Neural progenitor cell (in vitro differentiated cells): ENCODE measurements around the gene CIROP. TPM values are rescaled to one million over a fixed set of nuclear protein-coding genes. Genes with fewer than 3 reads are reported as not detected.

Experiments
- DNase-seq: peaks from one replicate; pipeline ENCODE4 v3.0.0-alpha.2; 2016; ENCODE audit warnings: low spot score
- H2AFZ ChIP-seq: fragments of 200-600 bp; sonication (generic); replicated peaks from 2 replicates; pipeline ENCODE4 v1.6.1; 2016; ENCODE audit warnings: antibody characterized with exemption
- H3F3A ChIP-seq: fragments of 200-600 bp; sonication (generic); 2 replicates; pipeline ENCODE4 v1.6.1; 2016; ENCODE audit warnings: antibody characterized with exemption, low read depth
- H3K27ac ChIP-seq: fragments of 200-600 bp; sonication (generic); 2 replicates; pipeline ENCODE4 v1.5.1; 2016; ENCODE audit warnings: mild to moderate bottlenecking
- H3K27me3 ChIP-seq: fragments of 200-600 bp; sonication (generic); 2 replicates; pipeline ENCODE4 v1.6.1; 2016; ENCODE audit warnings: mild to moderate bottlenecking, moderate library complexity
- H3K36me3 ChIP-seq: fragments of 200-600 bp; sonication (generic); 2 replicates; pipeline ENCODE4 v1.5.1; 2016
- H3K4me1 ChIP-seq: fragments of 200-600 bp; sonication (generic); 2 replicates; pipeline ENCODE4 v1.6.1; 2016; ENCODE audit warnings: mixed run types
- H3K4me2 ChIP-seq: fragments of 200-600 bp; sonication (generic); 2 replicates; pipeline ENCODE4 v1.6.1; 2016
- H3K4me3 ChIP-seq: fragments of 200-600 bp; sonication (generic); 2 replicates; pipeline ENCODE4 v1.5.1; 2016
- H3K79me2 ChIP-seq: fragments of 200-600 bp; sonication (generic); 2 replicates; pipeline ENCODE4 v1.6.1; 2016; ENCODE audit warnings: low read depth
- H3K9ac ChIP-seq: fragments of 200-600 bp; sonication (generic); 2 replicates; pipeline ENCODE4 v1.6.1; 2016
- H3K9me3 ChIP-seq: fragments of 200-600 bp; sonication (generic); 2 replicates; pipeline ENCODE4 v1.5.1; 2016; ENCODE audit warnings: low read depth
- H4K20me1 ChIP-seq: fragments of 200-600 bp; sonication (generic); 2 replicates; pipeline ENCODE4 v1.6.1; 2016; ENCODE audit warnings: low read depth
- H3K27ac Mint-ChIP-seq: 3 replicates; pipeline ENCODE4 v1.8.0; 2021; ENCODE audit warnings: mixed read lengths
- H3K27me3 Mint-ChIP-seq: 2 replicates; pipeline ENCODE4 v1.8.0; 2022; ENCODE audit warnings: low read depth, mild to moderate bottlenecking, inconsistent platforms, moderate library complexity, mixed read lengths; ENCODE audit not compliant: insufficient read depth
- H3K36me3 Mint-ChIP-seq: 3 replicates; pipeline ENCODE4 v1.8.0; 2021; ENCODE audit warnings: mixed read lengths
- H3K4me1 Mint-ChIP-seq: 3 replicates; pipeline ENCODE4 v1.8.0; 2021; ENCODE audit warnings: mixed read lengths
- H3K4me3 Mint-ChIP-seq: 3 replicates; pipeline ENCODE4 v1.8.0; 2021; ENCODE audit warnings: mild to moderate bottlenecking, moderate library complexity, mixed read lengths
- H3K9me3 Mint-ChIP-seq: 3 replicates; pipeline ENCODE4 v1.8.0; 2020; ENCODE audit warnings: mixed read lengths
- EZH2 ChIP-seq: fragments of 200-600 bp; sonication (generic); IDR thresholded peaks from 2 replicates; pipeline ENCODE4 v1.6.1; 2017; ENCODE audit warnings: antibody characterized with exemption, mild to moderate bottlenecking, moderate library complexity
- EZH2phosphoT487 ChIP-seq: fragments of 200-600 bp; sonication (generic); IDR thresholded peaks from 2 replicates; pipeline ENCODE4 v1.6.1; 2017; ENCODE audit warnings: antibody characterized with exemption
- total RNA-seq: library from RNA; depleted of rRNA; stranded (reverse); fragments of >200 nt; gene quantifications from 2 replicates; pipeline ENCODE4 v1.2.3, GENCODE V29; 2015; ENCODE audit warnings: low replicate concordance
- TF ChIP-seq, protein P1 (sequence below): fragments of 200-600 bp; sonication (generic); IDR thresholded peaks from 2 replicates; pipeline ENCODE4 v1.5.1; 2017; ENCODE audit warnings: antibody characterized with exemption, mild to moderate bottlenecking

Gene CIROP
- total RNA-seq, 1 donor from 2014 or later: 0.06 TPM

DNA sequence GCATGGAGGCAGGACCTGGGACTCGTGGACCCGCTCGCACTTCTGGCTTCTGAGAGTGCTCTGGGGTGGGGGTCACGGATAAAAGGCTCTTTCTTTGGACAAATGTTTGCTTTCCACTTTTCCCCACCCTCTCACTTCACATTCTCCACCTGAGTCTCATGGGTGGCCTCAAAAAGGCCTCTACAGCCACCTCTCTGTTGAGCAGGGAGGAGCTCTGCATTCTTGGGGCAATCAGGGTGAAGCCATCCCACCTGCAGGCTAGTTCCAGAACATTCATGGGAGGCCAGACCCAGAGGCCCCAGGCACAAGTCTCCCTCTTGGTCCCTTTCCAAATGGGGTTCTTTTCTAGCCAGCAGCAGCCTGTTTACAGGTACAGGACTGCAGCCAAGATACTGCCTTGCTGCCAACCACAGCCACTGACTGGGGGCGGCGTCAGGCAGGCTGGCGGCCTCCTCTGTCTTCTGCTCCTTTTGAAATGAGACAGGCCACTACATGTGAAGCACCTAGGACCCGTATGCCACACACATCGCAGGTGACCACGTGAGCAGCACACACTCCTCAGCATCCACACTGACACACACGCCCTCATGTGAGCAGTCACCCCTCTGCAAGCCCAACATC is 32.5 kb upstream of the CIROP start:
- Histone ChIP-seq H3K9ac (no peak overlapping the region), H3K4me2 (no peak overlapping the region), H3K27me3 (no peaks in the 10 kb centered on the region), H3K4me3 (no peak overlapping the region), H3K9me3 (no peaks in the 10 kb centered on the region), H2AFZ (no peak overlapping the region), H3K79me2 (no peaks in the 10 kb centered on the region), H3F3A (no peaks in the 10 kb centered on the region), H3K4me1 (no peaks in the 10 kb centered on the region), H4K20me1 (peaks cover 4% of the 10 kb centered on the region), H3K36me3 (no peaks in the 10 kb centered on the region), H3K27ac (no peak overlapping the region)
- TF ChIP-seq EZH2phosphoT487 (no peak), EZH2 (no peak)
- H3K27ac Mint-ChIP-seq: no peak overlapping the region
- H3K36me3 Mint-ChIP-seq: peaks cover 26% of the 10 kb centered on the region
- peaks cover 6% of the 10 kb centered on the region for H3K27me3 Mint-ChIP-seq
- H3K4me3 Mint-ChIP-seq: no peak overlapping the region
- no peak for DNase-seq
- H3K4me1 Mint-ChIP-seq: peaks cover 12% of the 10 kb centered on the region
- no peaks in the 10 kb centered on the region for H3K9me3 Mint-ChIP-seq

DNA sequence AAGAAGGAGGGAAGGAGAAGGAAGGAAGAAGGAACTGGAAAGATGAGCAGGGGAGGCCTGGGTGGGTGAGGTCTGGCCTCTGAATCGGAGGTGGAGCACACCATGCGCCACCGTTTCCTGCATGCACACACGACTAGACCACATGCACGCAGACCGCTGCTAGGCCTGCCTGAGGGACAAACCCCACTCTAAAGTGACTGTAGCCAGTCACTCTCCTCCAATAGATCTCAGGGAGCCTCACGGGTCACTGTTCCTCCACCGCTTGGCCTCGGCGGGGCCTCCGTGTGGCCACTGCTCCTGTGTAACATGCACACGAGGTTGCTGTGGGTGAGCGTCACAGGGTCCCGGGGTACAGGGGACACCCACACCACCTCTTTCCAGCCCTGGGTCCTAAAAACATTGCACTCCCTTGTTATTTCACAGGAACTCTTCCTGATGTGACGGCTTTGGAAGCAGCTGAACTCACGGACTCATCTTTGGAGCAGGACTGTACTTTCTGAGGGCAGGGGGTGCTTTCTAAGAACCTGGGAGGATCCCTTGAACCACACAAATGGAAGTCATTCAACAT is 31.9 kb upstream of the CIROP start:
- Histone ChIP-seq H3K27me3 (no peaks in the 10 kb centered on the region), H4K20me1 (peaks cover 4% of the 10 kb centered on the region), H3K79me2 (no peaks in the 10 kb centered on the region), H3K27ac (no peak overlapping the region), H3K9ac (no peak overlapping the region), H3K36me3 (no peaks in the 10 kb centered on the region), H3K4me1 (no peaks in the 10 kb centered on the region), H3K4me2 (no peak overlapping the region), H3F3A (no peaks in the 10 kb centered on the region), H2AFZ (no peak overlapping the region), H3K9me3 (no peaks in the 10 kb centered on the region), H3K4me3 (no peak overlapping the region)
- no peak for TF ChIP-seq EZH2phosphoT487
- TF ChIP-seq EZH2: no peak
- TF ChIP-seq, protein P1, sequence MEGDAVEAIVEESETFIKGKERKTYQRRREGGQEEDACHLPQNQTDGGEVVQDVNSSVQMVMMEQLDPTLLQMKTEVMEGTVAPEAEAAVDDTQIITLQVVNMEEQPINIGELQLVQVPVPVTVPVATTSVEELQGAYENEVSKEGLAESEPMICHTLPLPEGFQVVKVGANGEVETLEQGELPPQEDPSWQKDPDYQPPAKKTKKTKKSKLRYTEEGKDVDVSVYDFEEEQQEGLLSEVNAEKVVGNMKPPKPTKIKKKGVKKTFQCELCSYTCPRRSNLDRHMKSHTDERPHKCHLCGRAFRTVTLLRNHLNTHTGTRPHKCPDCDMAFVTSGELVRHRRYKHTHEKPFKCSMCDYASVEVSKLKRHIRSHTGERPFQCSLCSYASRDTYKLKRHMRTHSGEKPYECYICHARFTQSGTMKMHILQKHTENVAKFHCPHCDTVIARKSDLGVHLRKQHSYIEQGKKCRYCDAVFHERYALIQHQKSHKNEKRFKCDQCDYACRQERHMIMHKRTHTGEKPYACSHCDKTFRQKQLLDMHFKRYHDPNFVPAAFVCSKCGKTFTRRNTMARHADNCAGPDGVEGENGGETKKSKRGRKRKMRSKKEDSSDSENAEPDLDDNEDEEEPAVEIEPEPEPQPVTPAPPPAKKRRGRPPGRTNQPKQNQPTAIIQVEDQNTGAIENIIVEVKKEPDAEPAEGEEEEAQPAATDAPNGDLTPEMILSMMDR: no peak
- Mint-ChIP-seq H3K9me3 (no peaks in the 10 kb centered on the region), H3K27me3 (peaks cover 6% of the 10 kb centered on the region), H3K36me3 (peaks cover 26% of the 10 kb centered on the region), H3K4me1 (peaks cover 6% of the 10 kb centered on the region), H3K4me3 (no peak overlapping the region), H3K27ac (no peak overlapping the region)
- DNase-seq: no peak

DNA sequence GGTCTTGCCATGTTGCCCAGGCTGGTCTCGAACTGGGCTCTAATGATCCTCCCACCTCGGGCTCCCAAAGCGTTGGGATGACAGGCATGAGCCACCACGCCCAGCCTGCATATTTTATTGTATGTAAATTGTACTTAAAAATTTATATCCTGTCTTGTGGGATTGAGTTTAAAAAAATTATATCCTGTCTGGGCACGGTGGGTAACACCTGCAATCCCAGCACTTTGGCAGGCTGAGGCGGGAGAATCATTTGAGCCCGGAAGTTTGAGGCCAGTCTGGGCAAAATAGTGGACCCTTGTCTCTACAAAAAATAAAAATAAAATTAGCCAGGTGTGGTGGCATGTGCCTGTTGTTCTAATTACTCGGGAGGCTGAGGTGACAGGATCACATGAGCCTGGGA is 28.2 kb upstream of the CIROP start:
- H3K4me1 Mint-ChIP-seq: no peaks in the 10 kb centered on the region
- Histone ChIP-seq H3F3A (no peaks in the 10 kb centered on the region), H3K4me3 (no peak overlapping the region), H4K20me1 (no peaks in the 10 kb centered on the region), H3K27me3 (no peaks in the 10 kb centered on the region), H3K4me2 (no peak overlapping the region), H3K79me2 (no peaks in the 10 kb centered on the region), H3K36me3 (no peaks in the 10 kb centered on the region), H3K9ac (no peak overlapping the region), H3K9me3 (no peaks in the 10 kb centered on the region), H2AFZ (no peak overlapping the region), H3K4me1 (no peaks in the 10 kb centered on the region), H3K27ac (no peak overlapping the region)
- no peaks in the 10 kb centered on the region for H3K27me3 Mint-ChIP-seq
- DNase-seq: no peak
- H3K4me3 Mint-ChIP-seq: no peak overlapping the region
- no peaks in the 10 kb centered on the region for H3K9me3 Mint-ChIP-seq
- no peak for TF ChIP-seq EZH2
- TF ChIP-seq, protein P1: no peak
- no peak for TF ChIP-seq EZH2phosphoT487
- peaks cover 21% of the 10 kb centered on the region for H3K36me3 Mint-ChIP-seq
- no peak overlapping the region for H3K27ac Mint-ChIP-seq

DNA sequence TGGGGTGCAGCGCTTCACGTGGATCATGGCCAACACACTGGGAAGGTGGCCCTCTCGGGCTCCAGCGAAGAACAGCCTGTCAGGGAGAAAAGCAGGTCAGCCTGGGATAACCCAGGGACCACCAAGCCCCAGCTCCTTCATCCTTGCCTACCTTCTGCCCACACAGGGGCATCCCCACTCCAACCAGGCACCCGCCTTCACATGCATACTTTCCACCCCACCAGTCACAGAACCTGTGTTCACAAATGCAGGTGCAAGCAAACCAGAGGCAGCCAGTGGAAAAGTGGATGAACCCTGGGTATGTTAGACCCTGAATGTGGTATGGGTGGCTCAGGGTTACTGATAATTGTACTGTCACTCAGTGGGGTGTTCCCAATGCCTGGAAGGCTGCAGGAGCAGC is 26.7 kb upstream of the CIROP start:
- H3K9me3 Mint-ChIP-seq: no peaks in the 10 kb centered on the region
- Histone ChIP-seq H3K79me2 (no peaks in the 10 kb centered on the region), H3K9ac (no peak overlapping the region), H2AFZ (no peak overlapping the region), H4K20me1 (no peaks in the 10 kb centered on the region), H3K27ac (no peak overlapping the region), H3K4me1 (no peaks in the 10 kb centered on the region), H3K4me3 (no peak overlapping the region), H3F3A (no peaks in the 10 kb centered on the region), H3K36me3 (no peaks in the 10 kb centered on the region), H3K4me2 (no peak overlapping the region), H3K9me3 (no peaks in the 10 kb centered on the region), H3K27me3 (no peaks in the 10 kb centered on the region)
- TF ChIP-seq, protein P1: no peak
- TF ChIP-seq EZH2 (no peak), EZH2phosphoT487 (no peak)
- no peaks in the 10 kb centered on the region for H3K4me1 Mint-ChIP-seq
- DNase-seq: no peak
- no peak overlapping the region for H3K27ac Mint-ChIP-seq
- no peak overlapping the region for H3K4me3 Mint-ChIP-seq
- H3K27me3 Mint-ChIP-seq: no peaks in the 10 kb centered on the region
- peaks cover 20% of the 10 kb centered on the region for H3K36me3 Mint-ChIP-seq
